H1 (cell line): ENCODE data around the gene YBX1. TPM values are rescaled to one million over a fixed set of nuclear protein-coding genes. Genes with fewer than 3 reads are reported as not detected.

ENCODE experiments used
- CTCF ChIA-PET: fragments of 300-600 bp; sonication (Branson Sonifier 250); formaldehyde crosslinking; loops from one replicate; lab custom pipeline; 2021; ENCODE audit not compliant: partially characterized antibody; lab: Charles Lee
- POLR2A ChIA-PET: fragments of 300-600 bp; sonication (Branson Sonifier 250); formaldehyde crosslinking; loops from one replicate; lab custom pipeline; 2021; ENCODE audit warnings: inconsistent platforms; ENCODE audit not compliant: partially characterized antibody; lab: Charles Lee
- DNase-seq, 2 experiments: peaks; one replicate each; pipeline versions ENCODE4 v3.0.0 to v3.0.0-alpha.2; 2010 to 2022; ENCODE audit warnings: low spot score in 2 of 2, low read depth in 1 of 2, mixed read lengths in 1 of 2
- FAIRE-seq: peaks from 2 replicates; lab custom pipeline; 2011; peaks lifted over from hg19 to GRCh38; lab: Jason Lieb, UNC
- H2AFZ ChIP-seq: 2 replicates; pipeline ENCODE4 v1.8.1; 2012; ENCODE audit warnings: low read length, inconsistent platforms
- H2AK5ac ChIP-seq: 2 replicates; pipeline ENCODE4 v1.6.1; 2013; ENCODE audit warnings: low read depth, low read length
- H2BK120ac ChIP-seq: replicated peaks from 2 replicates; pipeline ENCODE3; 2013; ENCODE audit warnings: low read depth, low read length, inconsistent platforms
- H2BK12ac ChIP-seq: 2 replicates; pipeline ENCODE4 v1.6.1; 2013; ENCODE audit warnings: low read depth, low read length
- H2BK15ac ChIP-seq: 2 replicates; pipeline ENCODE4 v1.6.1; 2013; ENCODE audit warnings: low read length
- H2BK20ac ChIP-seq: 2 replicates; pipeline ENCODE4 v1.6.1; 2013; ENCODE audit warnings: low read length
- H2BK5ac ChIP-seq: 2 replicates; pipeline ENCODE4 v1.6.1; 2013; ENCODE audit warnings: low read depth, low read length
- H3K14ac ChIP-seq: 2 replicates; pipeline ENCODE4 v1.6.1; 2013; ENCODE audit warnings: inconsistent platforms; ENCODE audit not compliant: insufficient read length
- H3K18ac ChIP-seq: 2 replicates; pipeline ENCODE4 v1.6.1; 2013; ENCODE audit warnings: low read length; ENCODE audit errors: extremely low read depth
- H3K23ac ChIP-seq: 2 replicates; pipeline ENCODE4 v1.6.1; 2013; ENCODE audit warnings: inconsistent platforms; ENCODE audit not compliant: insufficient read length
- H3K23me2 ChIP-seq: 2 replicates; pipeline ENCODE4 v1.6.1; 2013; ENCODE audit warnings: low read depth, low read length
- H3K27ac ChIP-seq: 2 replicates; pipeline ENCODE4 v1.6.1; 2011; ENCODE audit warnings: low read depth, low read length, inconsistent platforms
- H3K27me3 ChIP-seq, 4 experiments: replicated peaks in 1 of 4; 1 replicate in 1 of 4; 2 replicates in 3 of 4; pipeline versions ENCODE4 v1.6.1 to v1.8.1; 2011 to 2013; ENCODE audit warnings: low read length in 3 of 4, mild to moderate bottlenecking in 3 of 4, inconsistent platforms in 2 of 4, mixed read lengths in 2 of 4, moderate library complexity in 1 of 4; ENCODE audit not compliant: control insufficient read depth in 3 of 4, insufficient read depth in 3 of 4; ENCODE audit errors: extremely low read depth in 1 of 4
- H3K36me3 ChIP-seq, 4 experiments: 2 replicates each; pipeline versions ENCODE4 v1.6.1 to v1.8.1; 2011 to 2013; ENCODE audit warnings: mild to moderate bottlenecking in 4 of 4, low read length in 3 of 4, moderate library complexity in 2 of 4, control low read depth in 1 of 4, inconsistent platforms in 1 of 4; ENCODE audit not compliant: insufficient read depth in 4 of 4, control insufficient read depth in 2 of 4
- H3K4ac ChIP-seq: replicated peaks from 2 replicates; pipeline ENCODE3; 2013; ENCODE audit warnings: low read length, low read depth, mixed read lengths, inconsistent platforms; ENCODE audit not compliant: insufficient read length
- H3K4me1 ChIP-seq, 4 experiments: replicated peaks in 1 of 4; 1 replicate in 1 of 4; 2 replicates in 3 of 4; pipeline versions ENCODE4 v1.6.1 to v1.8.1; 2011 to 2013; ENCODE audit warnings: low read length in 3 of 4, inconsistent platforms in 2 of 4, mixed read lengths in 1 of 4; ENCODE audit not compliant: insufficient read depth in 4 of 4, control insufficient read depth in 3 of 4
- H3K4me2 ChIP-seq, 2 experiments: 2 replicates each; pipeline versions ENCODE4 v1.6.1 to v1.8.1; 2011 to 2013; ENCODE audit warnings: low read depth in 2 of 2, low read length in 2 of 2, control low read depth in 1 of 2, inconsistent platforms in 1 of 2, mild to moderate bottlenecking in 1 of 2; ENCODE audit not compliant: insufficient read depth in 1 of 2
- H3K4me3 ChIP-seq, 4 experiments: fragments of 200-600, 300-600 bp in 1 of 4; sonication (generic), shearing (Covaris generic), sonication (Bioruptor Twin) in 1 of 4; 2 replicates each; pipeline versions ENCODE4 v1.5.1 to v1.8.1; 2011 to 2016; ENCODE audit warnings: low read length in 4 of 4, low read depth in 3 of 4, control low read depth in 2 of 4, inconsistent platforms in 2 of 4, mild to moderate bottlenecking in 2 of 4, mixed read lengths in 1 of 4, moderate library complexity in 1 of 4; ENCODE audit not compliant: insufficient read depth in 2 of 4; ENCODE audit errors: extremely low read depth in 1 of 4
- H3K56ac ChIP-seq: replicated peaks from 2 replicates; pipeline ENCODE3; 2013; ENCODE audit warnings: low read depth, mild to moderate bottlenecking, mixed read lengths, low read length, inconsistent platforms; ENCODE audit not compliant: insufficient read length
- H3K79me1 ChIP-seq: 2 replicates; pipeline ENCODE4 v1.6.1; 2013; ENCODE audit warnings: low read depth, low read length, control low read depth
- H3K79me2 ChIP-seq, 2 experiments: 2 replicates each; pipeline versions ENCODE4 v1.6.1 to v1.8.1; 2012 to 2013; ENCODE audit warnings: low read length in 2 of 2, mild to moderate bottlenecking in 2 of 2, inconsistent platforms in 1 of 2; ENCODE audit not compliant: insufficient read depth in 2 of 2, control insufficient read depth in 1 of 2
- H3K9ac ChIP-seq, 4 experiments: replicated peaks in 1 of 4; 1 replicate in 1 of 4; 2 replicates in 3 of 4; pipeline versions ENCODE4 v1.6.1 to v1.8.1; 2011 to 2013; ENCODE audit warnings: low read depth in 3 of 4, low read length in 3 of 4, control low read depth in 2 of 4, mild to moderate bottlenecking in 2 of 4, moderate library complexity in 2 of 4, inconsistent platforms in 1 of 4; ENCODE audit errors: extremely low read depth in 1 of 4
- H3K9me3 ChIP-seq, 2 experiments: 2 replicates each; pipeline versions ENCODE4 v1.6.1 to v1.8.1; 2012 to 2013; ENCODE audit warnings: mild to moderate bottlenecking in 2 of 2, moderate library complexity in 2 of 2, control low read depth in 1 of 2, inconsistent platforms in 1 of 2, low read depth in 1 of 2, low read length in 1 of 2, mixed read lengths in 1 of 2; ENCODE audit not compliant: insufficient read depth in 2 of 2
- H4K20me1 ChIP-seq, 2 experiments: replicated peaks in 1 of 2; 2 replicates each; pipeline versions ENCODE3 to v1.8.1; 2011 to 2013; ENCODE audit warnings: inconsistent platforms in 2 of 2, low read length in 2 of 2, mild to moderate bottlenecking in 1 of 2; ENCODE audit not compliant: insufficient read depth in 2 of 2, control insufficient read depth in 1 of 2
- H4K5ac ChIP-seq: 2 replicates; pipeline ENCODE4 v1.6.1; 2013; ENCODE audit warnings: low read length, low read depth, mixed read lengths, inconsistent platforms; ENCODE audit not compliant: insufficient read length
- H4K8ac ChIP-seq: 2 replicates; pipeline ENCODE4 v1.8.0; 2013; ENCODE audit warnings: mild to moderate bottlenecking, moderate library complexity, low read length, inconsistent platforms; ENCODE audit not compliant: insufficient read depth; ENCODE audit errors: extremely low read depth
- H4K91ac ChIP-seq: replicated peaks from 2 replicates; pipeline ENCODE3; 2013; ENCODE audit warnings: low read length, mixed read lengths, inconsistent platforms; ENCODE audit not compliant: insufficient read length
- CHD1 ChIP-seq: IDR thresholded peaks from 2 replicates; pipeline ENCODE4 v1.6.1; 2012; ENCODE audit warnings: low read depth, low read length, improper control_type of control experiment
- CHD2 ChIP-seq: IDR thresholded peaks from 2 replicates; pipeline ENCODE4 v1.6.1; 2012; ENCODE audit warnings: low read length, improper control_type of control experiment
- GABPA ChIP-seq: IDR thresholded peaks from 2 replicates; pipeline ENCODE4 v1.6.1; 2011; ENCODE audit warnings: mild to moderate bottlenecking, low read length, moderate library complexity, borderline replicate concordance; ENCODE audit not compliant: insufficient read depth
- JUN ChIP-seq: IDR thresholded peaks from 2 replicates; pipeline ENCODE4 v1.6.1; 2011; ENCODE audit warnings: low read depth, mild to moderate bottlenecking, improper control_type of control experiment, low read length
- SAP30 ChIP-seq: fragments of 300-600 bp; sonication (generic); IDR thresholded peaks from 2 replicates; pipeline ENCODE4 v1.7.1; 2012; ENCODE audit warnings: low read length, moderate library complexity, mild to moderate bottlenecking, inconsistent platforms; ENCODE audit not compliant: insufficient read depth, insufficient replicate concordance
- SP1 ChIP-seq: IDR thresholded peaks from 2 replicates; pipeline ENCODE4 v1.6.1; 2011; ENCODE audit warnings: low read depth, low read length
- SP2 ChIP-seq: IDR thresholded peaks from 2 replicates; pipeline ENCODE4 v1.6.1; 2012; ENCODE audit warnings: mild to moderate bottlenecking, low read length, inconsistent platforms
- SRF ChIP-seq: IDR thresholded peaks from 2 replicates; pipeline ENCODE4 v1.6.1; 2011; ENCODE audit warnings: mild to moderate bottlenecking, low read depth, low read length, moderate library complexity
- WGBS, 2 experiments: shearing (Covaris generic) in 1 of 2; methylation state at CpG; one replicate each; pipeline versions ENCODE4 v1.1.6 to v1.1.7; 2013 to 2015; ENCODE audit warnings: low lambda C conversion rate in 2 of 2, mixed read lengths in 2 of 2, inconsistent platforms in 1 of 2, low coverage in 1 of 2, missing lambda C conversion rate in 1 of 2; ENCODE audit not compliant: insufficient replicate concordance in 2 of 2, insufficient coverage in 1 of 2, insufficient read length in 1 of 2; ENCODE audit errors: extremely low coverage in 1 of 2, missing lambda C conversion rate in 1 of 2; 5-methylcytosine and 5-hydroxymethylcytosine counted together
- polyA plus RNA-seq, 7 experiments: library from polyadenylated mRNA; depleted of rRNA in 3 of 7; stranded (reverse) in 5 of 7; unstranded in 2 of 7; fragments of >200 nt in 5 of 7; fragments of 200-250 nt in 2 of 7; gene quantifications; 1 replicate in 5 of 7; 2 replicates in 1 of 7; 4 replicates in 1 of 7; pipeline versions ENCODE4 v1.2.1 to v1.2.3, GENCODE V29; 2011 to 2013; ENCODE audit warnings: missing spikeins in 2 of 7, mixed read lengths in 2 of 7
- total RNA-seq: library from RNA; stranded (reverse); fragmentation: NEBNext Ultra II Directional; extraction: Animal tissue kit (Norgen Biotek cat#: 25700); gene quantifications from 2 replicates; pipeline ENCODE4 v1.2.1, GENCODE V29; 2021
- TF ChIP-seq, protein P1 (sequence below): IDR thresholded peaks from 2 replicates; pipeline ENCODE4 v1.6.1; 2012; ENCODE audit warnings: low read length, inconsistent platforms
- TF ChIP-seq, protein P2 (sequence below): IDR thresholded peaks from 2 replicates; pipeline ENCODE4 v1.6.1; 2012; ENCODE audit warnings: inconsistent platforms

YBX1 gene
- total and polyA plus RNA-seq, 2 of the 8 experiments (the other 6 are each of a cell fraction or from before 2014, with no cell fraction given) = 438 to 1,219 TPM

DNA sequence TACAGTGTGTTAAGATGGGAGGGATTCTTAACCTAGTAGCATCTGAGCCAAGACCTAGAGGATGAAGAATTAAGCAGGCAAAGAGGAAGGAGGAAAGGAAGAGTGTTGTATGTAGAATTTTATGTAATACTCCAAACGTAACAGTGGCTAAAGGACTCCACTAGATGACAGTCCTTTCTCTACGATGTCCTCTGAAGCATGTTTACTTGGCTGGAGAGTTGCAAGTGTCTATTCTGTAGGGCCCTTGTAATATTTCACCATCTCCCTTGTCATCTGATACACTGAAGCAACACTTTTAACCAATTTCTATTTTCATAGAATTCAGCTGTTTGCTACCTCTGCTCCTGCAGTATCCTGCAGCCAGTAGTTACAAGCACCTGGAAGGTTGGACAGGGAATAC lies 2.2 kb upstream of the YBX1 start:
- peak overlapping the region in 1 of 4 experiments; percentile 83; a peak in 3 of 8 replicates for H3K4me3 ChIP-seq
- FAIRE-seq = no peak
- no peaks in the 10 kb centered on the region for H3K9me3 ChIP-seq
- no peak overlapping the region for H3K18ac ChIP-seq
- no peak overlapping the region for H2BK20ac ChIP-seq
- H3K27me3 ChIP-seq = no peaks in the 10 kb centered on the region
- no peak overlapping the region for H2BK12ac ChIP-seq
- no peaks in the 10 kb centered on the region; the same call in 1 of the 2 replicates for H3K79me1 ChIP-seq
- no peak overlapping the region for H2AK5ac ChIP-seq
- no peak overlapping the region for H3K56ac ChIP-seq
- no peak for DNase-seq
- no peak overlapping the region for H2BK5ac ChIP-seq
- no peak overlapping the region for H2AFZ ChIP-seq
- H3K4me1 ChIP-seq = peaks cover 2 to 8% (median 4%) of the 10 kb centered on the region in 4 experiments; a peak in 5 of 7 replicates
- no peak overlapping the region for H3K4ac ChIP-seq
- WGBS, 2 experiments = 96% methylated on average over 2 of the region's 2 CpGs; no CpG with 5 or more reads in 1 of the 2 experiments
- H3K4me2 ChIP-seq = peak overlapping the region; percentile 84 to 100; a peak in 1 of 4 replicates
- no peak overlapping the region for H3K14ac ChIP-seq
- no peak overlapping the region for H3K27ac ChIP-seq
- H4K5ac ChIP-seq = no peak overlapping the region
- H4K20me1 ChIP-seq = peaks cover 11 to 14% of the 10 kb centered on the region in 2 experiments
- peaks cover 16% of the 10 kb centered on the region for H3K23me2 ChIP-seq
- H4K91ac ChIP-seq = no peak overlapping the region
- H2BK15ac ChIP-seq = no peak overlapping the region
- H3K9ac ChIP-seq = no peak overlapping the region
- H2BK120ac ChIP-seq = no peak overlapping the region
- peaks cover 22 to 43% of the 10 kb centered on the region in 2 experiments for H3K79me2 ChIP-seq
- no peak overlapping the region for H4K8ac ChIP-seq
- H3K36me3 ChIP-seq = peaks cover 0 to 26% (median 10%) of the 10 kb centered on the region in 4 experiments; a peak in 6 of 8 replicates
- ChIA-PET POLR2A (interaction anchor here (0.7 to 7.3 kb wide), 8 partner anchors 9 to 61 kb away, joined by 3 to 94 read pairs (median 19); partner anchors contain the start of gene CLDN19), CTCF (interaction anchor here (2.3 kb wide), 1 partner anchor 67 kb away, joined by 11 read pairs; no protein-coding TSS in a partner anchor)
- H3K23ac ChIP-seq = no peak overlapping the region
- TF ChIP-seq, protein P1, sequence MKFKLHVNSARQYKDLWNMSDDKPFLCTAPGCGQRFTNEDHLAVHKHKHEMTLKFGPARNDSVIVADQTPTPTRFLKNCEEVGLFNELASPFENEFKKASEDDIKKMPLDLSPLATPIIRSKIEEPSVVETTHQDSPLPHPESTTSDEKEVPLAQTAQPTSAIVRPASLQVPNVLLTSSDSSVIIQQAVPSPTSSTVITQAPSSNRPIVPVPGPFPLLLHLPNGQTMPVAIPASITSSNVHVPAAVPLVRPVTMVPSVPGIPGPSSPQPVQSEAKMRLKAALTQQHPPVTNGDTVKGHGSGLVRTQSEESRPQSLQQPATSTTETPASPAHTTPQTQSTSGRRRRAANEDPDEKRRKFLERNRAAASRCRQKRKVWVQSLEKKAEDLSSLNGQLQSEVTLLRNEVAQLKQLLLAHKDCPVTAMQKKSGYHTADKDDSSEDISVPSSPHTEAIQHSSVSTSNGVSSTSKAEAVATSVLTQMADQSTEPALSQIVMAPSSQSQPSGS = no peak
- TF ChIP-seq JUN (no peak), CHD1 (no peak), SAP30 (no peak), SP2 (no peak), CHD2 (no peak), SP1 (no peak), GABPA (no peak), SRF (no peak)
- TF ChIP-seq, protein P2, sequence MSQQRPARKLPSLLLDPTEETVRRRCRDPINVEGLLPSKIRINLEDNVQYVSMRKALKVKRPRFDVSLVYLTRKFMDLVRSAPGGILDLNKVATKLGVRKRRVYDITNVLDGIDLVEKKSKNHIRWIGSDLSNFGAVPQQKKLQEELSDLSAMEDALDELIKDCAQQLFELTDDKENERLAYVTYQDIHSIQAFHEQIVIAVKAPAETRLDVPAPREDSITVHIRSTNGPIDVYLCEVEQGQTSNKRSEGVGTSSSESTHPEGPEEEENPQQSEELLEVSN = no peak
